ENCODE results near the gene SYAP1. TPM values are rescaled to one million over a fixed set of nuclear protein-coding genes. Genes with fewer than 3 reads are reported as not detected.

SYAP1 gene
- polyA plus RNA-seq, 1 donor (not counting 4 experiments of a cell fraction or from before 2014, with no cell fraction given) = 20.3 TPM

DNA sequence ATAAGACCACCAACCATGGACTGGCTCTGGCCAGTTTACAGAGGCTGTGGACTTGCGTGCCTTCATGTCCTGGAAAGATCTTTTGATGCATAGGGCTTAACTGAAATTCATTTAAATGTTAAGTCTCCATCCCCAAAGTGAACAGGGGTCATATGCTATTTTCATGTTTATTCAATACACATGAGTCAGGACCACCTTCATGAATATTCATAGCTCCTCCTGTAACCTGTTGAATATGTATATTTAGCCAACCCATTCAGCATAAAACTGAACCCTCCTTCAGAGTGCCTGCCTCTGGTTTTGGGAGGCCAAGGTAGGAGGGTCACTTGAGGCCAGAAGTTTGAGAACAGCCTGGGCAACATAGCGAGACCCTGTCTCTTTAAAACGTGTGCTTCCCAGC lies 14.0 kb upstream of the SYAP1 start:
- Histone ChIP-seq H4K20me1 (ENCODE audit: control insufficient read depth, extremely low read depth, insufficient read depth, low read length) (no peaks in the 10 kb centered on the region), H3K79me2 (ENCODE audit: control insufficient read depth, insufficient read depth, low read length) (no peaks in the 10 kb centered on the region), H3K27me3 (ENCODE audit: control insufficient read depth, extremely low read depth, insufficient read depth, low read length) (no peaks in the 10 kb centered on the region), H3K9me1 (ENCODE audit: control insufficient read depth, extremely low read depth, insufficient read depth, low read length) (no peaks in the 10 kb centered on the region), H3K9ac (ENCODE audit: control insufficient read depth, extremely low read depth, insufficient read depth, low read length) (no peak overlapping the region), H3K4me1 (ENCODE audit: control insufficient read depth, extremely low read depth, insufficient read depth, low read length) (no peaks in the 10 kb centered on the region), H3K4me3 (ENCODE audit: control insufficient read depth in 2 of 3, extremely low read depth in 1 of 3, insufficient read depth in 2 of 3, low read depth in 1 of 3, low read length in 3 of 3) (no peak overlapping the region), H2AFZ (ENCODE audit: control insufficient read depth, low read length) (no peak overlapping the region), H3K36me3 (ENCODE audit: control insufficient read depth in 2 of 2, extremely low read depth in 1 of 2, insufficient read depth in 2 of 2, low read length in 2 of 2) (peaks cover 2 to 3% of the 10 kb centered on the region in 2 experiments), H3K27ac (ENCODE audit: control insufficient read depth, insufficient read depth, low read length) (no peak overlapping the region), H3K9me3 (ENCODE audit: control insufficient read depth, low read depth, low read length) (no peaks in the 10 kb centered on the region), H3K4me2 (ENCODE audit: control insufficient read depth, extremely low read depth, insufficient read depth, low read depth, low read length) (no peak overlapping the region)
- TF ChIP-seq EZH2 (IDR thresholded peaks at IDR 0.05; ENCODE audit: low read length) = no peak
- TF ChIP-seq, protein P1, sequence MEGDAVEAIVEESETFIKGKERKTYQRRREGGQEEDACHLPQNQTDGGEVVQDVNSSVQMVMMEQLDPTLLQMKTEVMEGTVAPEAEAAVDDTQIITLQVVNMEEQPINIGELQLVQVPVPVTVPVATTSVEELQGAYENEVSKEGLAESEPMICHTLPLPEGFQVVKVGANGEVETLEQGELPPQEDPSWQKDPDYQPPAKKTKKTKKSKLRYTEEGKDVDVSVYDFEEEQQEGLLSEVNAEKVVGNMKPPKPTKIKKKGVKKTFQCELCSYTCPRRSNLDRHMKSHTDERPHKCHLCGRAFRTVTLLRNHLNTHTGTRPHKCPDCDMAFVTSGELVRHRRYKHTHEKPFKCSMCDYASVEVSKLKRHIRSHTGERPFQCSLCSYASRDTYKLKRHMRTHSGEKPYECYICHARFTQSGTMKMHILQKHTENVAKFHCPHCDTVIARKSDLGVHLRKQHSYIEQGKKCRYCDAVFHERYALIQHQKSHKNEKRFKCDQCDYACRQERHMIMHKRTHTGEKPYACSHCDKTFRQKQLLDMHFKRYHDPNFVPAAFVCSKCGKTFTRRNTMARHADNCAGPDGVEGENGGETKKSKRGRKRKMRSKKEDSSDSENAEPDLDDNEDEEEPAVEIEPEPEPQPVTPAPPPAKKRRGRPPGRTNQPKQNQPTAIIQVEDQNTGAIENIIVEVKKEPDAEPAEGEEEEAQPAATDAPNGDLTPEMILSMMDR (optimal IDR thresholded peaks at IDR 0.05 in 1 of 3, IDR thresholded peaks at IDR 0.05 in 1 of 3, conservative IDR thresholded peaks at IDR 0.05 in 1 of 3; ENCODE audit: extremely low read depth in 1 of 3, insufficient read depth in 2 of 3, low read length in 3 of 3) = no peak
- DNase-seq (ENCODE audit: low read depth, low spot score) (no peak), FAIRE-seq (no peak)
- dilution Hi-C loops (cut with MboI; ENCODE audit: extremely low pct_ligation_motif_present, low sequenced_read_pairs) = no loop called here

- H3K27me3 ChIP-seq (ENCODE audit: control insufficient read depth, extremely low read depth, insufficient read depth, low read length) = peaks cover 4% of the 10 kb centered on the region
- H3K4me3 ChIP-seq (ENCODE audit: control insufficient read depth in 2 of 3, extremely low read depth in 1 of 3, insufficient read depth in 2 of 3, low read depth in 1 of 3, low read length in 3 of 3) = no peak overlapping the region
- no peaks in the 10 kb centered on the region for H4K20me1 ChIP-seq (ENCODE audit: control insufficient read depth, extremely low read depth, insufficient read depth, low read length)
- H3K9me1 ChIP-seq (ENCODE audit: control insufficient read depth, extremely low read depth, insufficient read depth, low read length) = no peaks in the 10 kb centered on the region
- DNase-seq (ENCODE audit: low read depth, low spot score) = no peak
- no peaks in the 10 kb centered on the region for H3K9me3 ChIP-seq (ENCODE audit: control insufficient read depth, low read depth, low read length)
- no peak for TF ChIP-seq EZH2 (IDR thresholded peaks at IDR 0.05; ENCODE audit: low read length)
- TF ChIP-seq, protein P1 (optimal IDR thresholded peaks at IDR 0.05 in 1 of 3, IDR thresholded peaks at IDR 0.05 in 1 of 3, conservative IDR thresholded peaks at IDR 0.05 in 1 of 3; ENCODE audit: extremely low read depth in 1 of 3, insufficient read depth in 2 of 3, low read length in 3 of 3) = no peak
- peaks cover 1 to 3% of the 10 kb centered on the region in 2 experiments for H3K36me3 ChIP-seq (ENCODE audit: control insufficient read depth in 2 of 2, extremely low read depth in 1 of 2, insufficient read depth in 2 of 2, low read length in 2 of 2)
- no peaks in the 10 kb centered on the region for H3K79me2 ChIP-seq (ENCODE audit: control insufficient read depth, insufficient read depth, low read length)
- peaks cover 8% of the 10 kb centered on the region for H3K4me1 ChIP-seq (ENCODE audit: control insufficient read depth, extremely low read depth, insufficient read depth, low read length)
- dilution Hi-C loops (cut with MboI; ENCODE audit: extremely low pct_ligation_motif_present, low sequenced_read_pairs) = no loop called here
- FAIRE-seq = no peak
- no peak overlapping the region for H3K9ac ChIP-seq (ENCODE audit: control insufficient read depth, extremely low read depth, insufficient read depth, low read length)
- no peak overlapping the region for H2AFZ ChIP-seq (ENCODE audit: control insufficient read depth, low read length)
- H3K27ac ChIP-seq (ENCODE audit: control insufficient read depth, insufficient read depth, low read length) = no peak overlapping the region
- no peak overlapping the region for H3K4me2 ChIP-seq (ENCODE audit: control insufficient read depth, extremely low read depth, insufficient read depth, low read depth, low read length)
Observed at GRCh38 chrX:16708016-16708415, 11.4 kb upstream of the SYAP1 start.

All from keratinocyte (primary cell).